HG03457 (cell line): ENCODE results near the gene HMSD.

Experiments
- ATAC-seq: cut with Tn5 transposase; IDR thresholded peaks from one replicate; pipeline ENCODE4 v1.9.1; 2021; ENCODE audit warnings: moderate number of reproducible peaks; ENCODE audit not compliant: unreplicated experiment

Gene HMSD

DNA sequence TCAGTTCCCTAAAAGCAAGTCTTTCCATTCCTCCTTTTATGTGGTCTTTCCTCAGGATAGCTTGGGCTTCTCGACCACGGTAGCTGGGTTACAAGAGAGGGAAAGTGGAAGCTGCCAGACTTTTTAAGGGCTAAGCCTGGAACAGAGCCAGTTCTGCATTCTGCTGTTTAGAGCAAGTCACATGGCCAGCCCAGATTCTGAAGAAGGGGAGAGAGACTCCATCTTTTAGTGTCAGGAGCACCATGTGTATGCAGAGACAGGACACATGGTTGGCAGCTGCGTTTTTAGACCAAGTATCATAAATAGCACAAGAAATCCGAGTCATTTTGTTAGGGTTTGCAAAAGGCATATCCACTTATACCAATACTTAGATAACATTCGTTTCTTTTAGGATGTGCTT is 4.7 kb downstream of the HMSD start:
- no peak for ATAC-seq

DNA sequence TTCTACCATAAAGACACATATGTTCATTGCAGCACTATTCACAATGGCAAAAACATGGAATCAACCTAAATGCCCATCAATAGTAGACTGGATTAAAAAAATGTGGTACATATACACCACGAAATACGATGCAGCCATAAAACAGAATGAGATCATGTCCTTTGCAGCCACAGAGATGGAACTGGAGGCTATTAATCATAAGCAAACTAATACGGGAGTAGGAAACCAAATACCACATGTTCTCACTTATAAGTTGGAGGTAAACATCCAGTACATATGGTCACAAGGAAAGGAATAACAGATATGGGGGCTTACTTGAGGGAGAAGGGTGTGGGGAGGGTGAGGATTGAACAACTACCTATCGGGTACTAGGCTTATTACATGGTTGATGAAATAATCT is 7.7 kb downstream of the HMSD start:
- no peak for ATAC-seq

DNA sequence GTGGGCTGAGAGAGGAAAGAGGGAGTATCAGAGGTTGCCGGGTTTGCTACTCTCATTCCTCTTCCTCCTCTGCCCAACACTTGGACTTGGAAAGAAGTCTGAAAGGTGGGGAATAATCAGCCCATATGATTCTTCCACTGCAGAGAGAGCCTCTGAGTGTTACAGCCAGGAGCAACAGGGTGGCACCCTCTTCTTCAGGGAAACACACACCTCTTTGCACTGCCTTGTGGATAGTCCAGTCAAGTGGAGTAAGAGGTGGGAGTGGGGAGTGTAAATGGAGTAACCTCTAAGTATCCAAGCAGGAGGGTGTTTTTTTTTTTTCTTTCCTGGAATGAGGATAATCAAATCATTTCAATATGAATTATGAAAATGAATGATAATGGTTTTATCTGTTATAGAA is 11.8 kb downstream of the HMSD start:
- ATAC-seq = no peak

DNA sequence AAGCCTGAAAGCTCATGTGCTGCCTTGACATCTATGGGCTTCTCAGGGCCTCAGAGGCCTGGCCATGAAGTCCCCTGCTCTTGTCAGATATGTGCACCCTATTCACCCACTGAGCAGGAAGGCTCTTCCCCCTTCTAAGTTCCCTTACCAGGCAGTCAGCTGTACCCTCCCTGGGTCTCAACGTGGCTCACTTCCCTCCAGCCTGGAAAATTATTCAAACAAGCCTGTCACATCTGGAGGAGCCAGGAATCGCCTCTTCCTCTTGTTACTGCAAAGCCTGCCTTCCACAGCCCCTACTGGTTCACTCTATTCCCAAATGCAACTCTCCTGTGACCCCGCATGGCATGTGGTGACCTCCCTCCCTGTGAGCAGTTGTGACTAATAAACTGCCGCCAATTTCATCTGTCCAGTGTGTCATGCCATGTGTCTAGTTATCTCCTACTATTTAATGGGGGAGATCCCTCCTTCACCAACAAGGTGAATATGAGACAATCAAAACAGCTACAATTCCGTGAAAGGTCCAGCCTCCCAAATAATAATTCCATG is 12.4 kb downstream of the HMSD start:
- no peak for ATAC-seq

DNA sequence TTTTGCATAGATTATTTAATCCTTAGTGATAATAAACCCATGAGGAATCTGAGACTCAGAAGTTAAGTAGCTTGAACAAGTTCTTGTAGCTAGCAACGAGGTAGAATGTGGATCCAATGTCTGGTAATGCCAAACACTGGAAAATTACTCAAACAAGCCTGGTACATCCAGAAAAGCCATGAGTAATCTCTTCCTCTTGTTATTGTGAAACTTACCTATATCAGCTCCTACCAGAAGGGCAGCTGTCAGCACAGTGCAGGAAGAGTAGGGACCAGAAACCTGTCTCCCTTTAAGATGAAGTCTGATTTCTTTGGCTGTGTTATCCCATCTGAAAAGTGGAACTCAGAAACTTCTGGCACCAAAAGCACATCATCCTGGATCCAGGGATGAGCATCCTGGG is 13.0 kb downstream of the HMSD start:
- no peak for ATAC-seq

DNA sequence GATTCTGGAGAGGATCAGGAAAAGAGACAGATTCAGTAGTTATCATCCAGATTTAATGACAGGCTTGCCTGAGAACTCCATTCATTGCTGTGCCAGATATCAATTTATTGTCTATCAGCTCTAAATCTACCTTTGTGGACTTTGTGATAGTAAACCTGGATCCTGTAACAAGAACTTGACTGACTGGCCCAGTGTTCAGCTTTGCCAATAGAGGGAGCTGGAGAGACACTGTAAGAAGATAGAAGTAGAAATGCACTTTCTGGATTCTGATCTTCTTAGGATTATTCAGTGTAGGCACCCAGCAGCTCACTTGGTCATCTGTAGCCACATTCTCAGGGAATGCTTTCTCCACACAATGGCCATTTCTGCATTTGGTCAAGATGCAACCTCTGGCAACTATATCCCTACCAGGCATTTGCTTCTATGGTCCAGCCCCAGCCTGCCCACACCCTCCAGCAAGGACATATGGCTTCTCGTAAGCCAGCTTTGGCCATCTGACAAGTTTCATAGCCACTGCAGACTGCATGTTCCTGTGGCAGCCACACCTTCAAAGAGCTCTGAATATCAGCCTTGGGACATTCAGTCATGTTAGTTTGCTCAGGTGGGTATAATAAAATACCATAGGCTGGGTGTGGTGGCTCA is 14.6 kb downstream of the HMSD start:
- no peak for ATAC-seq

GRCh38 chr18:63964908-63965307 is 15.8 kb downstream of the HMSD start:
- no peak for ATAC-seq

DNA sequence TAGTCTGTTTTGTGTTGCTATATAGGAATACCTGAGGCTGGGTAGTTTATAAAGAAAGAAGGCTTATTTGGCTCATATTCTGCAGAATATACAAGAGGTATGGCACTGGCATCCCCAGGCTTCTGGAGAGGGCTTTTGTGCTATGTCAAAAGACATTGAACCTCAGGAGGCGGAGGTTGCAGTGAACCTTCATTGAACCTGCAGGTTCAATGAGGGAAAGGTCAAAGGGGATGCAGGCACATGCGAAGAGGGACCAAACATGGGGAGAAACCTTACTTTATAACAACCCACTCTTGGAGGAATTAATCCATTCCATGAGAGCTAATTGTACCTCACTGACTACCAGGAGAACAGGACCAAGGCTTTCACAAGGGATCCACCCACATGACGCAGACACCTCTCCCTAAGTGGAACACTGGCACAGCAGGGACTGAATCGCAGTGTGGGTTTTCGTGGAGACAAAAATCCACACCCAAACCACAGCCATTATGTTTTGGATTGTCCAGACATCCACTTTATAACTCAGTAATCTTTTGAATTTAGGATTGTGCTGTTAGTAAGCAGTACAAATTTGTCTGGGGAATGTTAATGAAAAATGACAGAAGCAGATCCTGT is 16.7 kb downstream of the HMSD start:
- ATAC-seq = no peak

DNA sequence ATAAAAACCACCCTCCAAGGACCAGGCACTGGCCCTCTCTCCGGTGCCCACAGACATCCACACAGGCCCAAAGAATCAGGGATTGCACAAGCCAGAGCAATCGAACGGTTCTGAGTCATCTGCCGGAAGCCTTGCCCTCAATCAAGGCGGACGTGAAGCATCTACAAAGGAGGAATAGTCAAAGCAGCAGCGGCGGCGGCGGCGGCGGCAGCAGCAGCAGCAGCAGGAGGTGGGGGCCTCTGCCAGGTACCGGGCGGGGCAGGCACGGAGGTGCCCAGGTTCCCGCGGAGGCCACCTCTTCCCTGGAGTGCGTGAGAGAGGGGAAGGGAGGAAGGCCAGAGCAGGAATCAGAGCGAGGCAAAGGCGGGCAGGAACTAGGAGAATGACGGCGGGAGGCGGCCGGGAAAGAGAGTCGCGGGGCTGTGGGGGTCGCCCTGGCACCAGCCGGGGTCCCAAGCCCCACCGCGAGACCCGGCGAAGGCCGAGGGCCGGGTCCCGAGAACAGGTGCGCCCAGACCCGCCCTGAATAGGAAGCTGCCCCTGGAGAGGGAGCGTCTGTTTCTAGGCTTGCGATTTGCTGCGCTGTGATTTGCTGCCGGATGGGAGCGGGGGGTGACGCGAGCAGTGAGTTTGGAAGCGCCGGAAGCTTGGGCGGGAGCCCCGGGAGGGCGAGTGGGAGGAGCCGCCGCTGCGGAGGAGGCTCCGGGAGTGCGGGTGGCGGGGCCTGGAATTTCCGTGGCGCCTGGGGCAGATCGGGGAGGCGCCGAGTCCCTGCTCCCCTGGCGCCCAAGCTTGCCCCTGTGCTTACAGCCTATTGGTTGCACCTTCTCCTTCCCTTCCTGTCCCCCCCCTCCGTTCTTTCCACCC is 21.1 kb downstream of the HMSD start, which contains the start of gene SERPINB8:
Gene SERPINB8 (plus strand): TSS at position 140 of the 867 bp plus-strand sequence. CDS start 8,228 bp downstream, outside the sequence.
- peak; percentile 87 for ATAC-seq

DNA sequence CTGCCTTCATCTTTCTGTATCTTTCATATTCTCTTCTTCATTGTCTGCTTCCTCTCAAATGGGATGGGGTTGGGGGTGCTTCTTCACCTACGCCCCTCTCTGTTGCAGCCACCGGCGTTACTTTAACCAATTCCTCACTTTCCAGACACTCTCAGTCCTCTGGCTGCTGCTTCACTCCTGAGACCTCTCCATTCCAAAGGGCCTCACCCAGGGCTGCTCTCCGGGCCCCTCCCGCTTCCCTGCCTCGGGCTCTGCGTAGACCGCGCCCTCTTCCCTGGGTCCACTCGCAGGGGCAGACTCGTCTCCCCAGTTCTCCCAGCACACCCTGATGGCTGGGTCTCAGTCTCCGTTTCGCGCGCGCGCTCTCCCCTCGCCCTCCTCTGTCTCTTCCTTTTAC is 21.7 kb downstream of the HMSD start:
- ATAC-seq = no peak

DNA sequence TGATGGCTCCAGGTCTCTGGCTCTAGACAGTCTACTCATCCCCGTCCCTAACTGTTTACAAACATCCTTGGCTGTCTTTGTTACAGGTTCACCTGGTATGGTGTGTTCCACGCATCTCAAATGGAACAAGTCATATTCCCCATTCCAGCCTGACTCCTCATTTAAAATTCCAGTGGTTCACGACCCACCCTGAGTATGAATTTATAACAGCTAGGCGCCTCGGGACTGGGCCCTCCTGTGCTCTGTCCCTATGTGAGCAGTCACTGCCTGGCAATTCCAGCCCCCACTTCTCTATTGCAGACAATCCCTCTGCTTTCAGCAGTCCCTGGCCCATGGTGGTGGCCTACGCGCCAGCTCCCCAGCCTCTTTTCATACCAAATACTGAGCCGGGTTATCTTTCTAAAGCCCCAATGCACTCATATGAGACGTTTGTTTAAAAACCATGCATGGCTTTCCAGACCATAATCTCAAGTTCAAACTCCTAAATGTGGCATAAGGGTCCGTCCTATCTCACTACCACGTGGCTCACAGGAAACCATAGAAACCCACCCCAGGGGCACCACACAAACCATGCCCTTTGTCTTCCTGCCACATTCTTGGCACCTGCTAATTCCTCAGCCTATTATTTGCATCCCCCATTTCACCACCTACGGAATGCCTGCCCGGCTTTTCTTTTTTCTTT is 22.4 kb downstream of the HMSD start:
- no peak for ATAC-seq

- no peak for ATAC-seq
These were observed 22.9 kb downstream of the HMSD start for GRCh38 chr18:63972002-63972376.

DNA sequence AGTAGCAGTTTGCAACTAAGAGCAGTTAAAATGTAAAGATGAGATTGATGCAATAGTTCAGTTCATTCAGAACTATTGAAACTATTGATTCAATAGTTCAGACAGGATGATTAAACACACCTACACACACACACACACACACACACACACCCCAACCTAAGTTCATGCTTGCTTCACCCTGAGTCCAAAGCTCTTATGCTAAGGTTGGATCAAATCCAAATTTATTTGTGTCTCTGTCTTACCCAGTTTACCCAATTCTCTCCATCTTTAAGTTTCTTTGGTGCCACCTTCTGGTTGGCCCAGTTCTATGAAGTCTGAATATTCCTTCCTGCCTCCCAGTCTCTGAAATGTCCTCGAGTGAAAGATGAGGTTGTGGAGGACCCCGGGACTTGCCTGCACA is 25.9 kb downstream of the HMSD start:
- ATAC-seq = no peak

- no peak for ATAC-seq
These were observed 26.5 kb downstream of the HMSD start for GRCh38 chr18:63975628-63976027.

DNA sequence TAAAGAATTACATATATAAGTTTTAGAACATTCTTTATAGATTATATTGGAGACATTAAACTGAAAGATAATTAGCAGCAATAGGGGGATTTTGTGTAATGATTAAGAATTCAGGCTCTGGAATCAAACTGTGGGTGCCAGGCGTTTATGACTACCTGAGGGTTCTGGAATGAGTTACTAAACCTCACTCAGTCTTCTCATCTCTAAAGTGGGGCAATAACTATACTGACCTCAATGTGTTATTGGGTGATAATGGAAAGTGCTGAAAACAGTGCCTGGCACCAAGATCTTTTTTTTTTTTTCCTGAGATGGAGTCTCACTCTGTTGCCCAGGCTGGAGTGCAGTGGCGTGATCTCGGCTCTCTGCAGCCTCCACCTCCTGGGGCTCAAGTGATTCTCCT is 27.9 kb downstream of the HMSD start:
- ATAC-seq = no peak

DNA sequence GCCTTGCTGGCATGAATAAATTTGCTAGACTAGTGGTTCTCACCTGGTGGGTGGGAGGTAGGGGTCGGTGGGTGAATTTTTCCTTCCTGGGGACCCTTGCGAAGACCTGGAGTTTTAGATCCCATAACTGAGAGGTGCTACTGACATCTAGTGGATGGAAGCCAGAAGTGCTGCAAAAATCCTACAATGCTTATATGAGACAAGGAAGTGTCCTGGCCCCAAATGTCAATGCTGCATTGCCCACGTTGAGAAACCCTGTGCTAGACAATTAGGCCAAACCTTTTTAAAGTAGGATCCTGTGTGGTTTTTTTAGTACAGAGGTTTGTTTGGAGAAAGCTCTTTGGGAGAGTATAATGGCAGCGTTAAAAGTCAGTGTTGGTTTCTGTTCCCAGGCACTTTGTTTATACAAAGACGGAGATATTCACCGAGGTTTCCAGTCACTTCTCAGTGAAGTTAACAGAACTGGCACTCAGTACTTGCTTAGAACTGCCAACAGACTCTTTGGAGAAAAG is 30.4 kb downstream of the HMSD start:
- no peak for ATAC-seq

DNA sequence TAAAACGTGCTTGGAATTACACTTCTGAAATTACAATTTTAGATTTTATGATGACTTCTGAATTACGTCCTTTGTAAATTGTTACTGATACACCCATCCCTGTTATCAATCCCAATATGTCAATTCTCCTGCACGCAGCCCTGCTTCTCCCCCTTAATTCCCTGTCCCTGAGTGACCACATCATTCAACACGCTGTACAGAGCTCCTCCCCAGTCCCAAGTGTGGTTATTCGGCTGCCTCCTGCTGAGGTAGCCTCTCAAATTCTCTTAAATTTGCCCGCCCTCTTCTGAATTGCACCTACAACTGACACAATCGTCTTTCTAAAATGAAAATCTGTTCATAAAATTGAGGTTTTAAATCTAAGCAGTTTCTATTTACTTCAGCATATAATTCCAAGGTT is 30.9 kb downstream of the HMSD start:
- no peak for ATAC-seq

- ATAC-seq = no peak
These were observed 31.9 kb downstream of the HMSD start for GRCh38 chr18:63980896-63981460.

DNA sequence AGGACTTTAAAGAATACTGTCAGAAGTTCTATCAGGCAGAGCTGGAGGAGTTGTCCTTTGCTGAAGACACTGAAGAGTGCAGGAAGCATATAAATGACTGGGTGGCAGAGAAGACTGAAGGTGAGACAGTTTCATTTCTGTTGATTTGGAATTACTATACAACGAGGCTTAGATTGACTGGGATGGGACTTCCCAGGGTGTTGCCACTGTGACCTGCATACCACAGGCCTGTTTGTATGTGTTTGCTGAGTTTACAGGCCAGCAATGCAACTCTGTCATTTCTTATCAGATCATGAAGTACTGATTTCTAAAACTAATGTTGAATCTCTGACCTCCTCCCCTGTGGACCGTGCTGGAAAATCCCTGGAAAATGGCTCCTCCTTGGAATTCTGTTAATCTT is 32.6 kb downstream of the HMSD start:
- ATAC-seq = no peak

DNA sequence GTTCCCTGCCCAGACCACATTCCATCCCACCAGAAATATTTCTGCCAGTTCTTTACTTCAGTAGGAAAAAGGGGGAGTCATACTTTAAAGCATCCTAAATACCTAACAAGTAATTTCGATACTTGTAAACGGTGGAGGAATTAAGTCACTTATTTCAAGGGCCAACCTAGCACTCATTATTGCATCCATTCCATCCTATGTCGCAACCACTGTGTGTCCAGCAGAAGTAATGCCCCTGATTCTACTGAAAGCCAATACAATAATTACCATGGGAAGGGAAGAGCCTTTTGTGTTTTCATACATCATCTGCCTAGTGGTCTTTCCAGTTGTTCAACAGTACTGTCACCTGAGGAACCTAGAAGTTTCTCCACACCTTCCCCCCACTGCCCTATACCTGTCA is 33.3 kb downstream of the HMSD start:
- no peak for ATAC-seq

- no peak for ATAC-seq
These were observed 37.8 kb downstream of the HMSD start for GRCh38 chr18:63986885-63987284.
